Left ventricle myocardium inferior (tissue), 1 donor: ENCODE data around the gene CYB5B. TPM values are rescaled to one million over a fixed set of nuclear protein-coding genes. Genes with fewer than 3 reads are reported as not detected.

Experiments
- DNase-seq: peaks from one replicate; pipeline ENCODE4 v3.0.0-alpha.2; 2020
- H3K27ac ChIP-seq: fragments of 200-600 bp; replicated peaks from 2 replicates; pipeline ENCODE4 v1.8.0; 2021
- H3K27me3 ChIP-seq: fragments of 200-600 bp; 2 replicates; pipeline ENCODE4 v1.8.0; 2021; ENCODE audit warnings: low read depth
- H3K36me3 ChIP-seq: fragments of 200-600 bp; 2 replicates; pipeline ENCODE4 v1.8.0; 2021
- H3K4me1 ChIP-seq: fragments of 200-600 bp; 2 replicates; pipeline ENCODE4 v1.8.0; 2021
- H3K4me3 ChIP-seq: fragments of 200-600 bp; 2 replicates; pipeline ENCODE4 v1.8.0; 2021; ENCODE audit warnings: mild to moderate bottlenecking, moderate library complexity
- H3K9me3 ChIP-seq: fragments of 200-600 bp; replicated peaks from 2 replicates; pipeline ENCODE4 v1.8.0; 2021
- intact Hi-C: fragments of 100-400 bp; cut with micrococcal nuclease; formaldehyde crosslinking; loops from one replicate; pipeline ENCODE4 v1.11.0; 2022
- total RNA-seq: library from RNA; stranded (reverse); fragmentation: NEBNext Ultra II Directional; extraction: Animal tissue kit (Norgen Biotek cat#: 25700); gene quantifications from one replicate; pipeline ENCODE4 v1.2.1, GENCODE V29; 2021
- TF ChIP-seq, protein P1 (sequence below): fragments of 200-600 bp; IDR thresholded peaks from 2 replicates; pipeline ENCODE4 v1.8.0; 2021; ENCODE audit warnings: antibody characterized with exemption, mild to moderate bottlenecking, borderline replicate concordance
- donor health status: DM: no; HTN: yes; CAD: no; lungs with severe emphysema.

Gene CYB5B
- total RNA-seq, 1 donor from 2014 or later: 69.0 TPM

DNA sequence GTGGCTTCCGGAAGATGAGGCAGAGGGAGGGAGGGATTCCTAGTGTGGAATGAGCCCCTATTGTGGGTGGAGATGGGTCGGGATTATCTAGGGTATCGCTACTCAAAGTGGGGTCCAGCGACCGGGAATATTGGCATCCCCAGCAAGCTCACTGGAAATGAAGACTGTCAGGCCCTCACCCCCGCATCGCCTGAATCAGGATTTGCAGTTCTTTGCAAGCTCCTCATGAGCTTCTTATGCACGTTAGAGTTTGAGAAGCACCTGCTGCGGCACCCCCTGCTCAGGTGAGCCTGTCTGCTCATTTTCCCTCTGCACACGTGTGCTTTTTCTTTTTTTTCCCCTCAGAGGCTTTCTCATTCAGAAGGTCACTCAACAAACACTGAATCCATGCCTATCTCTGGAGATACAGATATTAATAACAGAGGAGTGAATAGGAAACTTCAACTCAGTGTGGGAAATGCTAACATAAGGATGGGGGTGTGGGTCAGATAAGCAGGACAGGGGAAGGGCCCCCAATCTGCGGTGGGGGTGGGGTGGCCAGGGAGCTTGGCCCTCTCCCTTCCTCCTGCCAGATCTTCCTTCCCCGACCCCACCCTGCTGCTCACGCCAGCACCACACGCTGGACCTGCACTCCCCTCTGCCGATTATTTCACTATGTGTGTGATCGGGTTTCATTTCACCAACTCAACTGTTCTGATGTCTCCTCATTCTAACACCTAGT lies 73.6 kb downstream of the CYB5B start:
- no peak for DNase-seq
- intact Hi-C loops: loop anchor here (10.0 kb wide), 1 partner anchor 127 kb away; no protein-coding TSS in a partner anchor
- Histone ChIP-seq H3K27me3 (no peaks in the 10 kb centered on the region), H3K4me3 (no peak overlapping the region), H3K9me3 (peaks cover 5% of the 10 kb centered on the region), H3K4me1 (peaks cover 7% of the 10 kb centered on the region), H3K27ac (no peak overlapping the region), H3K36me3 (no peaks in the 10 kb centered on the region)
- TF ChIP-seq, protein P1, sequence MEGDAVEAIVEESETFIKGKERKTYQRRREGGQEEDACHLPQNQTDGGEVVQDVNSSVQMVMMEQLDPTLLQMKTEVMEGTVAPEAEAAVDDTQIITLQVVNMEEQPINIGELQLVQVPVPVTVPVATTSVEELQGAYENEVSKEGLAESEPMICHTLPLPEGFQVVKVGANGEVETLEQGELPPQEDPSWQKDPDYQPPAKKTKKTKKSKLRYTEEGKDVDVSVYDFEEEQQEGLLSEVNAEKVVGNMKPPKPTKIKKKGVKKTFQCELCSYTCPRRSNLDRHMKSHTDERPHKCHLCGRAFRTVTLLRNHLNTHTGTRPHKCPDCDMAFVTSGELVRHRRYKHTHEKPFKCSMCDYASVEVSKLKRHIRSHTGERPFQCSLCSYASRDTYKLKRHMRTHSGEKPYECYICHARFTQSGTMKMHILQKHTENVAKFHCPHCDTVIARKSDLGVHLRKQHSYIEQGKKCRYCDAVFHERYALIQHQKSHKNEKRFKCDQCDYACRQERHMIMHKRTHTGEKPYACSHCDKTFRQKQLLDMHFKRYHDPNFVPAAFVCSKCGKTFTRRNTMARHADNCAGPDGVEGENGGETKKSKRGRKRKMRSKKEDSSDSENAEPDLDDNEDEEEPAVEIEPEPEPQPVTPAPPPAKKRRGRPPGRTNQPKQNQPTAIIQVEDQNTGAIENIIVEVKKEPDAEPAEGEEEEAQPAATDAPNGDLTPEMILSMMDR: no peak

DNA sequence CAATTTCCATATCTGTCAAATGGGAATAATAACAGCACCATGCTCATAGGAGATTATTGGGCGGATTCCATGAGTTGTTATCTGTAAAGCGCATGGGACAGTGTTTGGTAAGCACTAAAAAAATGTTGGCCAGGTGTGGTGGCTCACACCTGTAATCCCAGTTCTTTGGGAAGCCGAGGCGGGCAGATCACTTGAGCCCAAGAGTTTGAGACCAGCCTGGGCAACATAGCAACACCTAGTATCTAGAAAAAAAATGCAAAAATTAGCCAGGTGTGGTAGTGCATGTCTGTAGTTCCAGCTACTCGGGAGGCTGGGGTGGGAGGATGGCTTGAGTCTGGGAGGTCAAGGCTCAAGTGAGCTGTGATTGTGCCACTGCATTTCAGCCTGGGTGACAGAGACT lies 74.5 kb downstream of the CYB5B start:
- Histone ChIP-seq H3K9me3 (peaks cover 2% of the 10 kb centered on the region), H3K4me3 (no peak overlapping the region), H3K36me3 (no peaks in the 10 kb centered on the region), H3K27ac (no peak overlapping the region), H3K27me3 (no peaks in the 10 kb centered on the region), H3K4me1 (peaks cover 7% of the 10 kb centered on the region)
- DNase-seq: no peak
- TF ChIP-seq, protein P1: no peak
- intact Hi-C loops: loop anchor here (10.0 kb wide), 1 partner anchor 126 kb away; no protein-coding TSS in a partner anchor

DNA sequence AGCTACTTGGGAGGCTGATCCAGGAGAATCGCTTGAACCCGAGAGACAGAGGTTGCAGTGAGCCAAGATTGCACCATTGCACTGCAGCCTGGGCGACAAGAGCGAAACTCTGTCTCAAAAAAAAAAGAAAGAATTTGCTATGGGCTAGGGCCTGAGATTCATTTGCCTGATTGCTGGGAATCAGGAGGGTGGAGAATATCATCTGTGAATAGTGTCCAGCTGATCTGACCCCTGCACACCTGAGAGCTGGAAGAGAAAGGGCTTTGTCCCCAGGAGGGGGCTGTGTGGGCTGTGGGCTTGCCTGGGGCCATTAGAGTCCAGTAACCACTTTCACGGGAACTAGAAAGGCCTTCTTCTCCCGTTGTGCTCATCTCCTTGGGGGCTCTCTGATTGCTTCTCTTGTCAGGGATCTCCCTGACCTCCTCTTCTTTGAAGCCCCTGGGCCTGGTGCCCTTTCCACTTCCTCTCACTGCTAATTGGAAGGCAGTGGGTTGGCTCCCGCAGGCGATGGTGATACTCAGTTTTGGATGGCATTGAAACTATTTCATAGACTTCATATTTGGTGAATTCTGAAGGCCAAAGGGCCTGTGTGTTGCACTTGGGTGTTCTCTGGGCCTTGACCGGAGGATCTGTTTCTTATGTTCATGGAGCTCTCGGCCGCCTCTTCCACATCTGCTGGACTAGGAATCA lies 75.3 kb downstream of the CYB5B start:
- TF ChIP-seq, protein P1: no peak
- no peak overlapping the region for H3K4me3 ChIP-seq
- H3K4me1 ChIP-seq: peaks cover 7% of the 10 kb centered on the region
- no peaks in the 10 kb centered on the region for H3K27me3 ChIP-seq
- H3K27ac ChIP-seq: no peak overlapping the region
- no peaks in the 10 kb centered on the region for H3K36me3 ChIP-seq
- intact Hi-C loops: loop anchor here (10.0 kb wide), 1 partner anchor 125 kb away; no protein-coding TSS in a partner anchor
- no peak for DNase-seq
- H3K9me3 ChIP-seq: no peaks in the 10 kb centered on the region

DNA sequence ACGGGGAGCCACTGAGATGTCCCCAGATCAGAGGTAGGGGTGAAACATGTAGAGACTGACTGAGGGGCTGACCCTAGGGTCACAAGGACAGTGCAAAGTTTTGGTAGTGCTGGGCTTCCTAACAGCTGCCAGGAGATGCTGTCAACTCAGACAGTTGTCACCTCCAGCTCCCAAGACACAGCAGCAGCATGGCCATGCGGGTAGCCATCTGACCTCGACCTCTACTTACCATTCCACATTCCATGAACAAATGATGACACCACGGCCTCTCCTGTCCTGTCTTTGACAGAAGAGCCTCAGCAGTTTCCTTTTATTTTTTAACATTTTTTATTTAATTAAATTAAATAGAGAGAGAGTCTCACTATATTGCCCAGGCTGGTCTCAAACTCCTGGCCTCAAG lies 76.1 kb downstream of the CYB5B start:
- H3K36me3 ChIP-seq: no peaks in the 10 kb centered on the region
- H3K27ac ChIP-seq: no peak overlapping the region
- DNase-seq: no peak
- H3K4me1 ChIP-seq: peaks cover 7% of the 10 kb centered on the region
- no peak overlapping the region for H3K4me3 ChIP-seq
- TF ChIP-seq, protein P1: no peak
- intact Hi-C loops: no loop called here
- no peaks in the 10 kb centered on the region for H3K27me3 ChIP-seq
- no peaks in the 10 kb centered on the region for H3K9me3 ChIP-seq

DNA sequence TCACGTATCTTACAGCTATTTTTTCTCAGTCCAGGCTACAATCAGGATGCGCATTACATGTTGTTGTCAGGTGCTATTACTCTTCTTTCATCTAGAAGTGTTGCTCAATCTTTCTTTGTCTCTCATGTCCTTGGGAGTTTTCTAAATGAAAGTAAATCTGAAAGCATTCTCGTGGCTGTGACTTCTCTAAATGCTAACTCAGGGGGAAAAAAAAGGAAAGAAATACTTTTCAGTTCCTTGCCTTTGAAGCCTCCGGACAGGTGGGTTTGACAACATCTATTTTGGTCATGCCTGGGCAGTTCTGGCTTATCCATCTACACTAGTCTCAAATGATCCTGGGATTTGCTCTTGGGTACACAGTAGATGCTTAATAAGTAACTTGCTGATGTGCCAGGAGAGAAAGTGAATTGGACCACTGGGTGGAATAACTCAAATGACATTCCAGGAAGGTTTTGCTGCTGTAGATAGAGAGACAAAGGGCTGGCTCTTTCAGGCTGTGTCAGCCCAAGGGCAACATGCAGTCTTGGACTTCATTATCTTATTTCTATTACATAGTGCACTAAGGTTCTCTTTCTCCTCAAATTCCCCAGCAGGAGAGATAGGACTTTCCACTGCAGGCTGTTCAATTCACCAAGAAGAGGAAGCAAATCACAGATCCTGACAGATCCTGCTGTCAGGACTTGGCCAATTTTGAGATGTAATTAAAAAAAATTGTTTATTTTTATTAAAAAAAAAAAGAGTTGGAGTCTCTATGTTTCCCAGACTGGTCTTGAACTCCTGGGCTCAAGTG lies 77.7 kb downstream of the CYB5B start:
- Histone ChIP-seq H3K4me3 (no peak overlapping the region), H3K9me3 (no peaks in the 10 kb centered on the region), H3K4me1 (no peaks in the 10 kb centered on the region), H3K36me3 (no peaks in the 10 kb centered on the region), H3K27me3 (no peaks in the 10 kb centered on the region), H3K27ac (no peak overlapping the region)
- no peak for DNase-seq
- TF ChIP-seq, protein P1: no peak
- intact Hi-C loops: no loop called here
